ENCODE measurements around the gene REV3L. TPM values are rescaled to one million over a fixed set of nuclear protein-coding genes. Genes with fewer than 3 reads are reported as not detected.
A peak's percentile ranks its signal among the peaks of the same experiment; 100 is the strongest.
"Not testable (repeated sequence)": the region's sequence is repeated elsewhere in the genome, so short reads cannot be mapped to it uniquely, and the experiment has no call there.

REV3L gene
- polyA plus RNA-seq, 1 donor from 2014 or later: 16.5 TPM

DNA sequence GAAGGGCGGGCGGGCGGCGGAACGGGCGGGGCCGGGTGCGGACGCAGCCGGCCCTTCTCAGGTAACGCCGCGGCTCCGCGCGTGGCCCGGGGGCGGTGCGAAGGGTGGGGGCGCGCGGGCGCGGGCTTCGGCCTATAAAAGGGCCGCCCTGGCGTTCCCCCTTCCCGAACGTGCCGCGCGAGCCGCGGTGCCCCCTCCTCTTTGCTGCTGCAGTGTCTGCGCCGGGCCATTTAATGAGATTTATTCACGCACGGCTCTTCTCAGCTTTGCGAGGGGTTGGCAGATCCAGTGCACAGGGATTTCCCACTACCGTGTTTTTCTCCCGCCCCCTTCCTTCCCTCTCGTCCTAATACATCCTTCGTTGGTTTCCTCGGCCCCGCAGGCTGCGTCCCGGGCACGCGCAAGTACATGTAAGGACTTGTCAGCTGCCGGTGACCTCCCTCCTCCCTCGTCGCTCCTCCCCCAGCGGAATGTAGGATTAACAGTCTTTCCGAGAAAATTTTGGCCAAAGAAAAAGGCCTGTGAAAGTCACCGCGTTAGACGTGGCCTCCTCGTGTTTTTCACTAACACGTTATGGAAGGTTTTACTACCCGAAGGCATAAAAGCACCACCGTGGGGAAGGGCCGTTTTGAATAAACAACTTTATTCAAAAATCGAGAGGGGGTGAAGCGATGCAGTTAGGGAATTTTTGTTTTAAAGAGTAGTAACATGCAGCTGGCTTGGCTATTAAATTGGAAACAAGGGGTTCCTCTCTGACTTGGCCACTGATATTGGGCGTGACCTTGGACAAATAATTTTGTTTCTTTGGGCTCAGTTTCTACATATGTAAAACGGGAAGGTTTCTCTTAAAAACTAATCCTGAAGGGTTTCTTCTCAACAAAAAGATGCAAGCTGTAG, 966 bp upstream of the REV3L start:
- Mint-ChIP-seq H3K27me3 (no peaks in the 10 kb centered on the region), H3K9me3 (no peaks in the 10 kb centered on the region), H3K27ac (peak overlapping the region; percentile 94 to 100 (median 99)), H3K4me1 (peaks cover 22 to 34% (median 24%) of the 10 kb centered on the region in 3 donors), H3K36me3 (peaks cover 4% of the 10 kb centered on the region), H3K4me3 (peak overlapping the region; percentile 91 to 99 (median 98))

DNA sequence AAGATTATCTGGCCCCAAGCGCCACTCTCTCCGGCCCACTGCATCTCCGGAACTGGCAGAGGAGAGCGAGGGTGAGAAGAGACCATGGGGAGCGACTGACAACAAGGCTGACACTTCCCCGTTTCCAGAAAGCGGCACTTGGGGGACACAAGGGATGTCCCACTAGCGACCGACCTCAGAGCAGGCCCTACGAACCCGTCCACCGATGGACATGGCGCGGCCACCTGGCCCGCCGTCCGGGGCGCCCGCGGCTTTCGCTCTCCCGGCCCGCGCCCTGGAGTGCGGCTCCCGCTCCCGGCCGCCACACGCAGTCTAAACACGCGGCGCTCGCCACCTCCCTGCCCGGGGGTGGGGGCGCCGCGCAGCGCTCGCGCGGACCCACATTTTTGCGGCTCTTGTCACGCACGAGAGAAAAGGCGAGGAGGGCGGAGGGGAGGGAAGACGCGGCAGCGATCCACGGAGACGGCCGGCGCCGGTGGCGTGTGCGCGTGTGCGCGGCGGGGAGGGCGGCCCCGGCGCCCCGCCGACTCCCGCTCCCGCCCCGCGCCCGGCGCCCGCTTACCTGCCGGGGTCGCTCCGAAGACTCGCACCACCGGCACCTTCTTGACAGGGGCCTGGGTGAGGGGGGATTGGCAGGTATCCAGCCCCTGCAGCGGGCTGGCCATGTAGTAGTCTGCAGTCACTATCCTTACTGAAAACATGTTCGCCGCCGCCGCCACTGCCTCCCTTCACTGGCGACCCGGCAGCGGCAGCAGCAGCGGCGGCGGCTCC, 645 bp downstream of the REV3L start:
- no peaks in the 10 kb centered on the region for H3K27me3 Mint-ChIP-seq
- H3K9me3 Mint-ChIP-seq: no peaks in the 10 kb centered on the region
- H3K27ac Mint-ChIP-seq: peak overlapping the region; percentile 94 to 99 (median 98)
- peaks cover 26 to 39% (median 28%) of the 10 kb centered on the region in 3 donors for H3K4me1 Mint-ChIP-seq
- H3K4me3 Mint-ChIP-seq: peak overlapping the region; percentile 91 to 99 (median 96)
- no peaks in the 10 kb centered on the region for H3K36me3 Mint-ChIP-seq

DNA sequence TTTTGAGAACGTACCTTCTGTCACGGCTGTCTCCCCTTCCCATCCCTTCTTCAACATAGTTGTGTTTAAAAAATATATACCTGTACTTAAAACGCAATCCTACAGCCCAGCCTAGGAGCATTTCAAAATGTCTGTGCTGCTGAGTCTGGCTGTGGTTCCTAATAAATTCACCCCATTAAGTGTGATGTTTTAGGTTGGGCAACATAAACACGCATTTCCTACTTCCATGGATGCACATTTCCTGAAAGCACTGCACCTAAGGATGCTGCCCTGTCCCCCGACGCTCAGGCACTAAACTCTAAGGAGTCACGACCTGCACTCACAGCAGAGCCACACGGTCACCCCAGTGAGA, 1.2 kb downstream of the REV3L start:
- H3K27me3 Mint-ChIP-seq: no peaks in the 10 kb centered on the region
- H3K4me3 Mint-ChIP-seq: peak overlapping the region; percentile 91 to 99 (median 96)
- no peaks in the 10 kb centered on the region for H3K9me3 Mint-ChIP-seq
- peaks cover 29 to 40% (median 30%) of the 10 kb centered on the region in 3 donors for H3K4me1 Mint-ChIP-seq
- H3K27ac Mint-ChIP-seq: peak overlapping the region; percentile 87 to 96 (median 94)
- no peaks in the 10 kb centered on the region for H3K36me3 Mint-ChIP-seq

DNA sequence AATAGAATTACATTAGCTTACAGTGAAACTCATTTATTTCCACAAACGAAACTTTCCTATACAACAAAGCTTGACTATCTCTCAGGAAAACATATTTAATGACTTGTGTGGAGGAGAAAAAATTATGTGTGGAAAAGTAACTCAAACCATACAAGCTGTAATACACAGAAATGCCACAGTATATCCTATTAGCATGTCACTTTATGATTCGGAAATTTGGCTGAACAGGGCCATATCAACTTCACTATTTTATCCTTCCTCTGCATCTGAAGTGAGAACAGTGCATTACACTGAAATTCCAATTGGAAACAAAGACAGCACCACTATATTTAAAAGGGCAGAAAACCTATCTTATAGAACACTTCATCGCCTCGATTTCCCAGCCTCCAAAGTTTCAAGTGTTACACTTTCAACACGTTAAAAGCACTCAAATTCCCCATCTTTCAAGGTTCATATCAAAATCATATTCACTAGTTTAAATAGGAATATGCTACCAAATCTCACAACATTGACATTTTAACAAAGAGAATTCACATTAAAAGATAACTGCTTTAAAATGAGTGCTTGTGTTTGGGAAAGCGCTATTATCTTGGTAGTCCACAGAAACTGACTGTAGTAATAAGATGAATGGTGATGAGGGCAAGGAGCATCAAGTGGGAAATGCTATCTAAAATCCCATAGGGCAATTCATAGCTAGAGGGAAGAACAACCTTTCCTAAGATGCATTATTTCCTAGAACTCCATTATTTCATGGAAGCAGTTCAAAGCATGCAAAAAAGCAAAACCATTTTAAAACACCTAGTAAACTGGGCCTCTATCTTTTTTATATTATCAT, 1.8 kb downstream of the REV3L start:
- no peaks in the 10 kb centered on the region for H3K27me3 Mint-ChIP-seq
- H3K9me3 Mint-ChIP-seq: no peaks in the 10 kb centered on the region
- H3K4me3 Mint-ChIP-seq: peak overlapping the region; percentile 91 to 99 (median 96)
- no peaks in the 10 kb centered on the region for H3K36me3 Mint-ChIP-seq
- H3K27ac Mint-ChIP-seq: peak overlapping the region; percentile 87 to 96 (median 94)
- H3K4me1 Mint-ChIP-seq: peaks cover 29 to 37% (median 30%) of the 10 kb centered on the region in 3 donors

DNA sequence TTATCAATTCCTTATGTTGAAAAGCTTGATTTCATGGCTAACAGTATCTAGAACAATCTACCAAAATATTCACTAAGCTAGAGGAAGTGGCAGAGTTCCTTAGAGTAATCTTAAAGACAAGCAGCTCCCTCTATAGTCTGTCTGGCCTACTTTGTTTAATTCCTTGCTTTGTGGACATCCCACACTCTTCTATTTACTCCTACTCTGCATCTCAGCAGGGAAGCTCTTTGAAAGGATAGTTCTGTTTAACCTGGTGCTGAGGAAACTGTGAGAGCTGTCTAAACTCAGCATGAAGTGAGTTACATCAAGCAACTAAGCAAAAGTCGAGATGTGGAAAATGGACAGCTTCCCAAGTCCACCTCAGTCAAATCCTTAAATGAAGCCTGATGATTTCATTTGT, 4.3 kb downstream of the REV3L start:
- H3K9me3 Mint-ChIP-seq: no peaks in the 10 kb centered on the region
- no peaks in the 10 kb centered on the region for H3K36me3 Mint-ChIP-seq
- H3K27me3 Mint-ChIP-seq: no peaks in the 10 kb centered on the region
- H3K4me3 Mint-ChIP-seq: peak overlapping the region in 1 of 4 donors; percentile 77
- H3K4me1 Mint-ChIP-seq: peaks cover 26 to 30% (median 28%) of the 10 kb centered on the region in 3 donors
- peak overlapping the region in 2 of 3 donors; percentile 79 to 87 for H3K27ac Mint-ChIP-seq

DNA sequence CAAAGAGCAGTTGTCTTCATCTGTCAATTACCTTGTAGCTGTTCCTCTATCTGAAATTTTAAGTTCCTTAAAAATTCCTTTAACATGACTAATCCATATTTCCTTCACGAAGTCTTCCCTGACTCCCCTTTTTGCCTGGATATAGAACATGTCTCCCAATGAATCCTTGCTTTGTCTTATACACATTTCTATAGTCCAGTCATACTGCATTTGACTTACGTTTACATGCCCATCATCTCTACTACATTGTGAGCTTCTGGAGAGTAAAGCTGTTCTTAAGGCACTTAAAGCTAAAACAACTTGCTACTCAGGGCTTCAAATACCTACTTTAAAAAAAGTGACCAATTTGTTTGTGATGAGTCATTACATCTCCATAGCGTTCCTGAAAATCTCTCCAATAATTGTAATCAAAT, 4.9 kb downstream of the REV3L start:
- H3K9me3 Mint-ChIP-seq: no peaks in the 10 kb centered on the region
- no peaks in the 10 kb centered on the region for H3K27me3 Mint-ChIP-seq
- H3K36me3 Mint-ChIP-seq: no peaks in the 10 kb centered on the region
- peaks cover 26 to 33% (median 28%) of the 10 kb centered on the region in 3 donors for H3K4me1 Mint-ChIP-seq
- H3K4me3 Mint-ChIP-seq: no peak overlapping the region
- peak overlapping the region in 2 of 3 donors; percentile 6 to 51 for H3K27ac Mint-ChIP-seq

DNA sequence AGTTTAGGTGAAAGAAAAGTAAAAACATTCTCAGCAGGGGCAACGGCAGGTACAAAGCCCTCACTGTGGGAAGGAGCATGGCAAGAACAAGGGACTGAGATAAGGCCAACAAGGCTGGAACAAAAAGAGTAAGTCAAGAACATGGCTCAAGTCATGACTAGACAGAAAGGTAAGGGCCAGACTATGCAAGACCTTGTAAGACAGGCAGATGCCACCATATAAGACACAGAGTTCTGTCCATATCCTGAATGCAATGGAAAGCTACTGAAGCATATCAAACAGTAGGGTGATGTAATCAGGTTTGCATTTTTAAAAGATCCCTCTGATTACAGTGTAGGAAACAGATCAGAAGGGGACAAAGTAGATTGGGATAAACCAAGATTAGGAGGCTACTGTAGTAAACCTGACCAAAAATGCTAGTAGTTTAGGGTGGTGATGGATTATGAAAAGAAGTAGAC, 5.5 kb downstream of the REV3L start:
- H3K36me3 Mint-ChIP-seq: no peaks in the 10 kb centered on the region

DNA sequence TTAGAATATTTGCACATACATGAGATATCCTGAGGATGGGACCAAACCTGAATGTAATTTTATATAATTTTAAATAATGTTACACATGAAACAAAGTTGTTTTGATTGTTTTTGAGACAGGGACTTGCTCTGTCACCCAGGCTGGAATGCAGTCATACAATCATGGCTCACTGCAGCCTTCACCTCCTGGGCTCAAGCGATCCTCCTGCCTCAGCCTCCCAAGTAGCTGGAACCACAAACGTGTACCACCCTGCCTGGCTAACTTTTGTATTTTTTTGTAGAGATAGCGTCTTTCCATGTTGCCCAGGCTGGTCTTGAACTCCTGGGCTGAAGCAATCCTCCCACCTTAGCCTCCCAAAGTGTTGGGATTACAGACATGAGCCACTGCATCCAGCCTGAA, 7.0 kb downstream of the REV3L start:
- peaks cover 19 to 31% (median 21%) of the 10 kb centered on the region in 3 donors for H3K4me1 Mint-ChIP-seq
- H3K36me3 Mint-ChIP-seq, H3K9me3 Mint-ChIP-seq, H3K4me3 Mint-ChIP-seq, H3K27ac Mint-ChIP-seq, H3K27me3 Mint-ChIP-seq: not testable (repeated sequence)

More for the DNA sequence above, 5.5 kb downstream of the REV3L start:
- peak overlapping the region in 2 of 3 donors; percentile 6 to 51 for H3K27ac Mint-ChIP-seq
- no peaks in the 10 kb centered on the region for H3K9me3 Mint-ChIP-seq
- peak overlapping the region in 1 of 4 donors; percentile 2 for H3K4me3 Mint-ChIP-seq
- H3K4me1 Mint-ChIP-seq: peaks cover 28 to 36% (median 28%) of the 10 kb centered on the region in 3 donors
- no peaks in the 10 kb centered on the region for H3K27me3 Mint-ChIP-seq

DNA sequence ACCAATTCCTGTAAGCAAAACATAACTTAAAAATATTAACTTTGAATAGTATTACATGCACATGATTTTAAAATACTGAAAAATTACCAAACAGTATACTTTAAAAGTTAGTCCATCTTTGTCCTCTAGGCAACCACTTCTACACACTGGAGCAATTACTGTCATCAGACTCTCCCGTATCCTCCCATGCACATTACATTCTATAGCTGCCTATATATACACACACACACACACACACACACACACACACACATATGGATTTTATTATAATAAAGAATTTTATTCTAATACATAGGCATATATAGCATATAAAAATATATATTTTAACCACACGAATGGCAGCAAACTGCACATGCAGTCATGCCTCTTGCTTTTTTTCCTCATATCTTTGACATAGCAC, 8.2 kb downstream of the REV3L start:
- no peak overlapping the region for H3K27ac Mint-ChIP-seq
- no peak overlapping the region for H3K4me3 Mint-ChIP-seq
- peaks cover 2% of the 10 kb centered on the region for H3K36me3 Mint-ChIP-seq
- peaks cover 17 to 26% (median 18%) of the 10 kb centered on the region in 3 donors for H3K4me1 Mint-ChIP-seq
- no peaks in the 10 kb centered on the region for H3K9me3 Mint-ChIP-seq
- H3K27me3 Mint-ChIP-seq: no peaks in the 10 kb centered on the region

DNA sequence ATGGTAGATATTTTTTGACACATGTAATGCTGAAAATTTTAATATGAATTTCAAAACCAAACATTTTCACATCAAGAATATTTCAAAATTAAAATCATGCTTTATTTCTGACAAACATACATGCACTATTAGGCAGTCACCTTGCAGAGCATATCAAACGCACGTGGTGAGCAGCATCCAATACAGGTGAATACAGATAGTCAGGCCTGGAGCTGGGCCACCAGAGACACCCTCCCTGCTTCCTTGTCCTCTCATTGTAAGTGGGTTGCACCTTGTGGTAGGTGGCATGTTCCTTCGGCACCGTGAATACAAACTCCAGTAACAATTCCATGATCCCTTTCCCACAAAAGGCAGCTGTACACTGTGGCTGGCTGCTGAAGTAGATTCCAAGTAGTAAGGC, 8.9 kb downstream of the REV3L start:
- H3K9me3 Mint-ChIP-seq: no peaks in the 10 kb centered on the region
- no peak overlapping the region for H3K4me3 Mint-ChIP-seq
- H3K27ac Mint-ChIP-seq: no peak overlapping the region
- no peaks in the 10 kb centered on the region for H3K27me3 Mint-ChIP-seq
- peaks cover 2% of the 10 kb centered on the region for H3K36me3 Mint-ChIP-seq
- H3K4me1 Mint-ChIP-seq: peaks cover 17 to 30% (median 18%) of the 10 kb centered on the region in 3 donors

DNA sequence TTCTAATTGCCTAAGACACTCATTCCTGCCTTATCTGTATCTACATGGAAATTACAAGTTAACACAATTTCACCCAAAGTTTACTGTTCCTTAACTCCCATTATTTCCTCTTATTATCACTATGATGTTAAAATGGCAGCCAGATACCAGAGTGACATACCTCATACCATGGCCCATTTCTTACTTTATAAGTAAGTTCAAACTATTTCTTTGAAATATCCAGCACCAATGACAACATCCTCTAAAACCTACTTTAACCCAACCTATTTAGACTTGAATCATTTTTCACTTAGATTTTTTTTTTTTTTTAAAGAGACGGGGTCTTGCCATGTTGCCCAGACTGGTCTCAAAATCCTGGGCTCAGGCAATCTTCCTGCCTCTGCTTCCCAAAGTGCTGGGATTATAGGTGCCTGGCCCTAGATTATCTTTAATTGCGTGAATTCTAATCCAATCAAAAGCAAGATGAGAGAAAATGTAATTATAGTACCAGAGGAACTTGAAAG, 10.0 kb downstream of the REV3L start:
- H3K27ac Mint-ChIP-seq: no peak overlapping the region
- H3K36me3 Mint-ChIP-seq: peaks cover 2% of the 10 kb centered on the region
- H3K4me3 Mint-ChIP-seq: no peak overlapping the region
- H3K27me3 Mint-ChIP-seq: no peaks in the 10 kb centered on the region
- peaks cover 16 to 22% (median 19%) of the 10 kb centered on the region in 3 donors for H3K4me1 Mint-ChIP-seq
- H3K9me3 Mint-ChIP-seq: no peaks in the 10 kb centered on the region

DNA sequence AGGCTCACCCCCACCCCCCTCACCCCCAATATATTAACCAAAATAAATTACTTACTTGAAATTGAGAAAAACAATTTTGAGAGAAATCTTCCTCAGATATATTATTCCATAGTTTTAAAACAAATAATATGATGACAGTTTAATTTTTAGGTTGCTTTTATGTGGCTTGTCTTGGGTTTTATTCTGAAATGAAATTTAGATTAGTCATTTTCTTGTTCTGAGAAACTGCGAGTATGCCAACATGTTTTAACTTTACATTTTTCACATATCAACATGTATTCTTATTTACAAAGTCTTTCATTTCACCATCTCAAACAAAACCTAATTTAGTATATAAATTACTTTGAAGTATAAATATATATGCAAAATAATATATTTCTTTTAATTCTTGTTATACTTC, 11.1 kb downstream of the REV3L start:
- H3K27me3 Mint-ChIP-seq: no peaks in the 10 kb centered on the region
- peaks cover 8 to 20% (median 13%) of the 10 kb centered on the region in 3 donors for H3K4me1 Mint-ChIP-seq
- H3K9me3 Mint-ChIP-seq: no peaks in the 10 kb centered on the region
- H3K4me3 Mint-ChIP-seq: no peak overlapping the region
- peaks cover 2% of the 10 kb centered on the region for H3K36me3 Mint-ChIP-seq
- no peak overlapping the region for H3K27ac Mint-ChIP-seq

DNA sequence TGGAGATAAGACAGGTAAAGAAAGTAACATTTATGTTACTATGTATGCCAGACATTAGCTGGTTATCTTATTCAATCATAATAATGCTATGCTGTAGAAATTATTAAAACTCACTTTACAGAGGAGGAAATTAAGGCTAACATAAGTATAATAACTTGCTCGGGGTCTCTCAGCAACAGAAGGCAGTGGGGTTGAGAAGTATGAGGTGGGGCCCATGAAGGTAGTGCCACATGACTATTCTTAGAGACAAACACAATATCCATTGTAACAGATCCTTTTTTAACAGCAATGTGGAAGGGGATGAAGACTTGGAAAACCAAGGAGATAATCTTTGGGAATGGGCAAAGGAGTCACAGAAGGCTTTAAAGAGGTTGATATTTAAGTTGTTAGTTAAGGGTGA, 11.5 kb downstream of the REV3L start:
- Mint-ChIP-seq H3K27ac (peak overlapping the region in 1 of 3 donors; percentile 46), H3K4me1 (peaks cover 8 to 20% (median 13%) of the 10 kb centered on the region in 3 donors), H3K4me3 (no peak overlapping the region), H3K9me3 (no peaks in the 10 kb centered on the region), H3K27me3 (no peaks in the 10 kb centered on the region), H3K36me3 (peaks cover 2% of the 10 kb centered on the region)

DNA sequence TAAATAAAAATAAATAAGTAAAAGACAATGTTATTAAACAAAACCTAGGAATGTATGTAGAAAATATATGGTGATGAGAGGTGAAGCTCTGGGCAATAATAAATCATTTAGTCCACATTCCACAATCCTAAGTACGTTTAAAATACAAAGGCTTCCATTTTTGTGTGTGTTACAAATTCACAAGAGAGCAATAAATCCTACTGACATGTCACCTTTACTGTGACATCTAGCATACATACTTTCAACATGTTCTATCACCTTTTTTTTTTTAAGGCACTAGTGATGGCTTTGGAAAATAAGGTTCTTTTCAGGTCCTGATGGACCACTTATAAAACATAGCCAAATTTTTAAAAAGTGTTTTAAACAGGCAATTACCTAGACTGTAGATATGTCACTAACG, 12.0 kb downstream of the REV3L start:
- H3K4me1 Mint-ChIP-seq: peaks cover 8 to 20% (median 13%) of the 10 kb centered on the region in 3 donors
- H3K27ac Mint-ChIP-seq: no peak overlapping the region

More for the DNA sequence above, 12.0 kb downstream of the REV3L start:
- Mint-ChIP-seq H3K4me3 (no peak overlapping the region), H3K9me3 (no peaks in the 10 kb centered on the region), H3K27me3 (no peaks in the 10 kb centered on the region), H3K36me3 (peaks cover 2% of the 10 kb centered on the region)
